Thyroid gland (tissue), 4 donors: ENCODE results near the gene TAF11L9. TPM values are rescaled to one million over a fixed set of nuclear protein-coding genes. Genes with fewer than 3 reads are reported as not detected.
"Not testable (repeated sequence)": the region's sequence is repeated elsewhere in the genome, so short reads cannot be mapped to it uniquely, and the experiment has no call there.

Experiments
- DNase-seq, 2 donors: peaks; one replicate each; pipeline ENCODE4 v3.0.0-alpha.2; 2019
- H3K27ac ChIP-seq, 3 donors: fragments of 200-600 bp; sonication (generic); 1 replicate in 2 of 3; 2 replicates in 1 of 3; pipeline ENCODE4 v1.5.1; 2016 to 2019; ENCODE audit warnings: mild to moderate bottlenecking in 1 of 3, moderate library complexity in 1 of 3
- H3K27me3 ChIP-seq: fragments of 200-600 bp; sonication (generic); one replicate; pipeline ENCODE4 v1.5.1; 2019
- H3K36me3 ChIP-seq, 2 donors: fragments of 200-600 bp; sonication (generic); one replicate each; pipeline ENCODE4 v1.5.1; 2016 to 2019
- H3K4me1 ChIP-seq, 2 donors: fragments of 200-600 bp; sonication (generic); one replicate each; pipeline ENCODE4 v1.5.1; 2017 to 2019
- H3K4me3 ChIP-seq, 3 donors: fragments of 200-600 bp; sonication (generic); replicated peaks in 1 of 3; 1 replicate in 2 of 3; 2 replicates in 1 of 3; pipeline ENCODE4 v1.5.1; 2016; ENCODE audit warnings: mild to moderate bottlenecking in 1 of 3
- H3K9me3 ChIP-seq: fragments of 200-600 bp; sonication (generic); one replicate; pipeline ENCODE4 v1.5.1; 2017
- POLR2A ChIP-seq, 2 donors: fragments of 450-650 bp; IDR thresholded peaks; one replicate each; pipeline ENCODE4 v1.6.1; 2017; ENCODE audit warnings: antibody characterized with exemption in 2 of 2, mild to moderate bottlenecking in 2 of 2, moderate library complexity in 1 of 2
- WGBS, 2 donors: methylation state at CpG; one replicate each; pipeline ENCODE4 v1.1.5; 2017; 5-methylcytosine and 5-hydroxymethylcytosine counted together
- intact Hi-C: fragments of 100-400 bp; cut with DNase I; formaldehyde crosslinking; loops from one replicate; pipeline ENCODE4 v1.15.1; 2023
- total RNA-seq, 4 donors: library from RNA; depleted of rRNA; stranded (reverse); fragments of >200 nt; gene quantifications; one replicate each; pipeline ENCODE4 v1.2.3, GENCODE V29; 2016
- TF ChIP-seq, protein P1 (sequence below), 6 experiments: fragments of 200-600 bp in 3 of 6; fragments of 450-650 bp in 3 of 6; sonication (generic) in 3 of 6; IDR thresholded peaks; one replicate each; pipeline ENCODE4 v1.5.1; 2016 to 2019; ENCODE audit warnings: antibody characterized with exemption in 6 of 6, mild to moderate bottlenecking in 2 of 6, inconsistent platforms in 1 of 6, moderate library complexity in 1 of 6

Gene TAF11L9
- total RNA-seq, 4 donors from 2014 or later = not detected

DNA sequence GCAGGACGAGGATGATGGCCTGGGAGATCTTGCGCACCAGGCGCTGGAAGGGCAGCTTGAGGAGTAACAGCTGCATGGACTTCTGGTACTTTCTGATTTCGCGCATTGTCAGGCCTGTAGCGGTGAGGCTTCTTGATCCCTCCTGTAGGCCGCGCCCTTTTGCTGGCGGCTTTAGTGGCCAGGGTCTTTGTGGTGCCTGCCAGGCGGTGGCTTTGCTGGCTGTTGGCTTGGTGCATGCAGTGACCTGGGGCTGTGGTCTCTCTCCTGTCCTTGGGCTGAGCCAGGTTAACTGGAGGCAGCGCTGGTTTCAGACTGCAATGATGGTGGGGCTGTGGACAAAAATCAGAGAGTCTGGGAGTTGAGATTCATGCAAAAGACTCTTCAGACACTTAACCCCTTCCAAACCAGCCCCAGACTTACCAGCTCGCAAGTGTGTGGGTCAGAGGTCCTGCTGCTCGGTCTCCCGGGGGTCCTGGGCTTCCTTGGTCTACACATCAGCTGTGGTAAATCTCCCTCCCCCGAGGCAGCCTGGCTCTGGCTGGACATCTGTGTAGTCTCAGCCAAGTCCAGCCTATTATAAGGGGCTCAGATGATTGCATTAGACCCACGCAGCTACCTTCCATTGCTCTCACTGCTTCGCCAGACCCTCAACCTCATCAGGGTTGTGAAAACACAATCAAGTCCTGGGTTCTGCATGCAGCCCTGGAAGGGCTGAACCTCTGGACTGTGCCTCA, 20.8 kb upstream of the TAF11L9 start:
- 87 to 89% methylated on average over 16 of the region's 17 CpGs for WGBS, 2 donors
- Histone ChIP-seq H3K9me3 (no peaks in the 10 kb centered on the region), H3K27ac (no peak overlapping the region), H3K36me3 (no peaks in the 10 kb centered on the region), H3K4me3 (no peak overlapping the region), H3K4me1 (no peaks in the 10 kb centered on the region), H3K27me3 (no peaks in the 10 kb centered on the region)
- intact Hi-C loops = no loop called here
- DNase-seq = no peak
- TF ChIP-seq, protein P1, sequence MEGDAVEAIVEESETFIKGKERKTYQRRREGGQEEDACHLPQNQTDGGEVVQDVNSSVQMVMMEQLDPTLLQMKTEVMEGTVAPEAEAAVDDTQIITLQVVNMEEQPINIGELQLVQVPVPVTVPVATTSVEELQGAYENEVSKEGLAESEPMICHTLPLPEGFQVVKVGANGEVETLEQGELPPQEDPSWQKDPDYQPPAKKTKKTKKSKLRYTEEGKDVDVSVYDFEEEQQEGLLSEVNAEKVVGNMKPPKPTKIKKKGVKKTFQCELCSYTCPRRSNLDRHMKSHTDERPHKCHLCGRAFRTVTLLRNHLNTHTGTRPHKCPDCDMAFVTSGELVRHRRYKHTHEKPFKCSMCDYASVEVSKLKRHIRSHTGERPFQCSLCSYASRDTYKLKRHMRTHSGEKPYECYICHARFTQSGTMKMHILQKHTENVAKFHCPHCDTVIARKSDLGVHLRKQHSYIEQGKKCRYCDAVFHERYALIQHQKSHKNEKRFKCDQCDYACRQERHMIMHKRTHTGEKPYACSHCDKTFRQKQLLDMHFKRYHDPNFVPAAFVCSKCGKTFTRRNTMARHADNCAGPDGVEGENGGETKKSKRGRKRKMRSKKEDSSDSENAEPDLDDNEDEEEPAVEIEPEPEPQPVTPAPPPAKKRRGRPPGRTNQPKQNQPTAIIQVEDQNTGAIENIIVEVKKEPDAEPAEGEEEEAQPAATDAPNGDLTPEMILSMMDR (IDR thresholded peaks at IDR 0.05) = no peak
- no peak for TF ChIP-seq POLR2A (IDR thresholded peaks at IDR 0.05)

DNA sequence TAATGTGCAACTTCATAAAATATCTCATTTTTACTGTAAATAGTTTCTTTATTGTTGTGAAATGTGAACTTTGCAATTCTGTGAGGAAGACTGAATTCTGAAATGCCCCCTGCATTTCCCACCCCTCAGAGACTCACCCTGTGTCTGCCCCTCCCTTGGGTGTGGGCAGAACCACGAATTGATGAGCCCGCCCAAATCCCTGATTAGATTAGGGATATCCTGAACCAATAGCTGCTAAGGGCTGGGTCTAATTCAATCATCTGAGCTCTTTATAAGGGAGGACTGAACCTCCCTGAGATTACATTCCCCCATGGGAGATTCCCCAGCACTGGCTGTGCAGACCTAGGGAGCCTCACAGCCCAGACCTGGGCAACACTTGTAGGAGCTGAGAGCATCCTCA, 15.9 kb upstream of the TAF11L9 start, which contains the start of gene TAF11L12:
TSS of gene TAF11L12 (plus strand) at position 301 of the 400 bp plus-strand sequence.
- H3K4me1 ChIP-seq, H3K9me3 ChIP-seq, intact Hi-C loops: not testable (repeated sequence)

DNA sequence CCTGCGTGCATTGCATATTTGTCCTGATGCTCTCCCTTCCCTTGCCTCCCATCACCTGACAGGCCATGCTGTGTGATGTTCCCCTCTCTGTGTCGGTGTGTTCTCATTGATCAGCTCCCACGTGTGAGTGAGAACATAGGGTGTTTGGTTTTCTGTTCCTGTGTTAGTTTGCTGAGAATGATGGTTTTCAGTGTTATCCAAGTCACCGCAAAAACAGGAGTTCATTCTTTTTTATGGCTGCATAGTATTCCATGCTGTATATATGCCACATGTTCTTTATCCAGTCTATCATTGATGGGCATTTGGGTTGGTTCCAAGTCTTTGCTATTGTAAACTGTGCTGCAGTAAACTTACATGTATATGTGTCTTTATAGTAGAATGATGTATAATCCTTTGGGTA, 13.3 kb upstream of the TAF11L9 start:
- 79 to 85% methylated on average over 4 of the region's 4 CpGs for WGBS, 2 donors

More for the DNA sequence above, 15.9 kb upstream of the TAF11L9 start, which contains the start of gene TAF11L12:
- not testable (repeated sequence) for DNase-seq, H3K27ac ChIP-seq, H3K4me3 ChIP-seq, H3K27me3 ChIP-seq, H3K36me3 ChIP-seq
- WGBS, 2 donors = 68 to 87% methylated on average over 2 of the region's 2 CpGs

DNA sequence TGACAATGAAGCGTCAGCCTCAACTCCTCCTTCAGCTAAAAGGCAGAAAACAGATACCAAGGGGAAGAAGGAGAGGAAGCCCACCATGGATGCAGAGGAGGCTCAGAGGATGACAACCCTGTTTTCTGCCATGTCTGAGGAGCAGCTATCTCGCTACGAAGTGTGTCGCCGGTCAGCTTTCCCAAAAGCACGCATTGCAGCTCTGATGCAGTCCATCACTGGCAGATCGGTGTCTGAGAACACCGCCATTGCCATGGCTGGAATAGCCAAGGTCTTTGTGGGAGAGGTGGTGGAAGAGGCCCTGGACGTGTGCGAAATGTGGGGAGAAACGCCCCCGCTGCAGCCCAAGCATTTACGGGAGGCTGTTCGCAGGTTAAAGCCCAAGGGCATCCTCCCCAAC, 10.8 kb upstream of the TAF11L9 start:
- Histone ChIP-seq H3K4me3 (no peak overlapping the region), H3K27me3 (no peaks in the 10 kb centered on the region), H3K9me3 (no peaks in the 10 kb centered on the region), H3K27ac (no peak overlapping the region), H3K4me1 (no peaks in the 10 kb centered on the region), H3K36me3 (no peaks in the 10 kb centered on the region)
- TF ChIP-seq, protein P1 (IDR thresholded peaks at IDR 0.05) = no peak
- no peak for TF ChIP-seq POLR2A (IDR thresholded peaks at IDR 0.05)
- intact Hi-C loops = no loop called here
- no peak for DNase-seq
- WGBS, 2 donors = 91 to 97% methylated on average over 14 of the region's 14 CpGs

More for the DNA sequence above, 13.3 kb upstream of the TAF11L9 start:
- H3K27ac ChIP-seq, H3K9me3 ChIP-seq, H3K27me3 ChIP-seq, H3K4me3 ChIP-seq, H3K36me3 ChIP-seq, DNase-seq, intact Hi-C loops, H3K4me1 ChIP-seq: not testable (repeated sequence)

DNA sequence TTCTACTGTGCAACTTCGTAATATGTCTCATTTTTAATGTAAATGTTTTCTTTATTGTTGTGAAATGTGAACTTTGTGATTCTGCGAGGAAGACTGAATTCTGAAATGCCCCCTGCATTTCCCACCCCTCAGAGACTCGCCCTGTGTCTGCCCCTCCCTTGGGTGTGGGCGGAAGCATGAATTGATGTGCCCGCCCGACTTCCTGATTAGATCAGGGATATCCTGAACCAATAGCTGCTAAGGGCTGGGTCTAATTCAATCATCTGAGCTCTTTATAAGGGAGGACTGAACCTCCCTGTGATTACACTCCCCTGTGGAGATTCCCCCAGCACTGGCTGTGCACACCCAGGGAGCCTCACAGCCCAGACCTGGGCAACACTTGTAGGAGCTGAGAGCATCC, 9.7 kb upstream of the TAF11L9 start, which contains the start of gene TAF11L11:
TSS of gene TAF11L11 (plus strand) at position 304 of the 400 bp plus-strand sequence.
- intact Hi-C loops, H3K27ac ChIP-seq, H3K9me3 ChIP-seq, H3K27me3 ChIP-seq, H3K4me1 ChIP-seq, H3K4me3 ChIP-seq, H3K36me3 ChIP-seq, DNase-seq: not testable (repeated sequence)
- WGBS, 2 donors = 74 to 82% methylated on average over 6 of the region's 6 CpGs

DNA sequence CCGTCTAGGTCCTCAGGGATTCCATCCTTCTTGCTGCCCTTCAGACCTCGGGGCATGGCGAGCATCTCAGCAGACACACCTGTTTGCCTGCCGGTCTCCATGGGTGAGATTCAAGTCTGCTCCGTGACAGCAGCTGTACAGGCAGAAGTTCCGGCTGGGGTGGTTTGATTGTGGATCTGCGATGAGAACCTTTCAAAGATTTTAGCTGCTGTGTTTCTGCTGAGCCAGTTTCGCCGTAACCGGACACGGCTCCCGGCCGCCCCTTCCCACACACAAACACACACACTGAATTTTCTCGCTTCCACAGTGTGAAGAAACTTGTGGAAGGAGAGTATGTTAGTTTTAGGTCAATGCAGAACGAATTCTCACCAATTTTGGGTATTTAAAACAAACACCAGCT, 3.5 kb upstream of the TAF11L9 start, which contains the start of gene TAF11L10:
TSS of gene TAF11L10 (minus strand) at position 101 of the 400 bp plus-strand sequence.
- H3K4me1 ChIP-seq, H3K27me3 ChIP-seq, H3K27ac ChIP-seq, H3K36me3 ChIP-seq, H3K9me3 ChIP-seq, H3K4me3 ChIP-seq, intact Hi-C loops, DNase-seq: not testable (repeated sequence)
- WGBS, 2 donors = 90% methylated on average over 2 of the region's 15 CpGs; no CpG with 5 or more reads in 1 of the 2 donors

DNA sequence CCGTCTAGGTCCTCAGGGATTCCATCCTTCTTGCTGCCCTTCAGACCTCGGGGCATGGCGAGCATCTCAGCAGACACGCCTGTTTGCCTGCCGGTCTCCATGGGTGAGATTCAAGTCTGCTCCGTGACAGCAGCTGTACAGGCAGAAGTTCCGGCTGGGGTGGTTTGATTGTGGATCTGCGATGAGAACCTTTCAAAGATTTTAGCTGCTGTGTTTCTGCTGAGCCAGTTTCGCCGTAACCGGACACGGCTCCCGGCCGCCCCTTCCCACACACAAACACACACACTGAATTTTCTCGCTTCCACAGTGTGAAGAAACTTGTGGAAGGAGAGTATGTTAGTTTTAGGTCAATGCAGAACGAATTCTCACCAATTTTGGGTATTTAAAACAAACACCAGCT, 3.3 kb downstream of the TAF11L9 start, which contains the start of gene TAF11L8:
TSS of gene TAF11L8 (minus strand) at position 101 of the 400 bp plus-strand sequence.
- H3K4me1 ChIP-seq, H3K9me3 ChIP-seq, DNase-seq, intact Hi-C loops, H3K27ac ChIP-seq, H3K4me3 ChIP-seq, H3K36me3 ChIP-seq, H3K27me3 ChIP-seq: not testable (repeated sequence)
- no CpG with 5 or more reads among the region's 16 CpGs for WGBS, 2 donors

DNA sequence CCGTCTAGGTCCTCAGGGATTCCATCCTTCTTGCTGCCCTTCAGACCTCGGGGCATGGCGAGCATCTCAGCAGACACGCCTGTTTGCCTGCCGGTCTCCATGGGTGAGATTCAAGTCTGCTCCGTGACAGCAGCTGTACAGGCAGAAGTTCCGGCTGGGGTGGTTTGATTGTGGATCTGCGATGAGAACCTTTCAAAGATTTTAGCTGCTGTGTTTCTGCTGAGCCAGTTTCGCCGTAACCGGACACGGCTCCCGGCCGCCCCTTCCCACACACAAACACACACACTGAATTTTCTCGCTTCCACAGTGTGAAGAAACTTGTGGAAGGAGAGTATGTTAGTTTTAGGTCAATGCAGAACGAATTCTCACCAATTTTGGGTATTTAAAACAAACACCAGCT, 8.5 kb downstream of the TAF11L9 start, which contains the start of gene TAF11L7:
TSS of gene TAF11L7 (minus strand) at position 101 of the 400 bp plus-strand sequence.
- H3K4me1 ChIP-seq, DNase-seq, H3K27ac ChIP-seq, H3K9me3 ChIP-seq, H3K27me3 ChIP-seq, H3K4me3 ChIP-seq, intact Hi-C loops, H3K36me3 ChIP-seq: not testable (repeated sequence)
- WGBS, 2 donors = no CpG with 5 or more reads among the region's 16 CpGs
